ENCODE data around the gene TBC1D8.

The TBC1D8 gene

DNA sequence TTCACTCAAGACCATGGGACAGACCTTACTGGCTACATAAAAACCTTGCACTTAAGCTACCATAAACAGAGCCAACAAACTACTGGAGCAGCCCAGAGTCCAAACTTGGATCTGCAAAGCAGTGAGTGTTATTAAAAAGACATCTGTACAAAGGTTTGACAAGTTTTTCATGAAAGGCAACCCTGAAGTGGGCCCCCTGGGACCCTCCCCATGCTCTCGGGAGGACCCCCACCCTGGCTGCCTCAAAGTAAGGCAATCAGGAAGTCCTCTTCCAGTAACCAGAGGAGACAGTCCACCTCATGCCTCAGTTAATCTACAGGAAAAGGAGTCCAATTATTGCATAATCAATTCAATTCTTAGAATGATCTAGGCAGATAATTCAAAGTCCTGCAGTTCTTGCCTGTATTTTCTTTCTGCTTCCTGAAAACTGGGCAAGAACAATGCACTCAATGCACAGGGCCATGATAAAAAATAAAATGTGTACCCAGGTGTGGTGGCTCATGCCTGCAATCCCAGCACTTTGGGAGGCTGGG is 69.7 kb downstream of the TBC1D8 start:
- H3K4me1 ChIP-seq (ENCODE audit: insufficient read depth, poor library complexity, severe bottlenecking) = no peaks in the 10 kb centered on the region
- ATAC-seq (ENCODE audit: low read depth) = no peak
- H3K36me3 ChIP-seq (ENCODE audit: low read depth) = peaks cover 11% of the 10 kb centered on the region; the same call in 1 of the 2 replicates
- H3K27ac ChIP-seq (ENCODE audit: poor library complexity, severe bottlenecking) = no peak overlapping the region
- H3K9me3 ChIP-seq (ENCODE audit: severe bottlenecking) = no peaks in the 10 kb centered on the region
- no peak overlapping the region for H3K4me3 ChIP-seq (ENCODE audit: severe bottlenecking)
- no peak for DNase-seq (ENCODE audit: low spot score)
- no peaks in the 10 kb centered on the region for H3K27me3 ChIP-seq (ENCODE audit: insufficient read depth, poor library complexity, severe bottlenecking)
- TF ChIP-seq, protein P1, sequence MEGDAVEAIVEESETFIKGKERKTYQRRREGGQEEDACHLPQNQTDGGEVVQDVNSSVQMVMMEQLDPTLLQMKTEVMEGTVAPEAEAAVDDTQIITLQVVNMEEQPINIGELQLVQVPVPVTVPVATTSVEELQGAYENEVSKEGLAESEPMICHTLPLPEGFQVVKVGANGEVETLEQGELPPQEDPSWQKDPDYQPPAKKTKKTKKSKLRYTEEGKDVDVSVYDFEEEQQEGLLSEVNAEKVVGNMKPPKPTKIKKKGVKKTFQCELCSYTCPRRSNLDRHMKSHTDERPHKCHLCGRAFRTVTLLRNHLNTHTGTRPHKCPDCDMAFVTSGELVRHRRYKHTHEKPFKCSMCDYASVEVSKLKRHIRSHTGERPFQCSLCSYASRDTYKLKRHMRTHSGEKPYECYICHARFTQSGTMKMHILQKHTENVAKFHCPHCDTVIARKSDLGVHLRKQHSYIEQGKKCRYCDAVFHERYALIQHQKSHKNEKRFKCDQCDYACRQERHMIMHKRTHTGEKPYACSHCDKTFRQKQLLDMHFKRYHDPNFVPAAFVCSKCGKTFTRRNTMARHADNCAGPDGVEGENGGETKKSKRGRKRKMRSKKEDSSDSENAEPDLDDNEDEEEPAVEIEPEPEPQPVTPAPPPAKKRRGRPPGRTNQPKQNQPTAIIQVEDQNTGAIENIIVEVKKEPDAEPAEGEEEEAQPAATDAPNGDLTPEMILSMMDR (IDR thresholded peaks at IDR 0.05; ENCODE audit: poor library complexity, severe bottlenecking) = no peak

DNA sequence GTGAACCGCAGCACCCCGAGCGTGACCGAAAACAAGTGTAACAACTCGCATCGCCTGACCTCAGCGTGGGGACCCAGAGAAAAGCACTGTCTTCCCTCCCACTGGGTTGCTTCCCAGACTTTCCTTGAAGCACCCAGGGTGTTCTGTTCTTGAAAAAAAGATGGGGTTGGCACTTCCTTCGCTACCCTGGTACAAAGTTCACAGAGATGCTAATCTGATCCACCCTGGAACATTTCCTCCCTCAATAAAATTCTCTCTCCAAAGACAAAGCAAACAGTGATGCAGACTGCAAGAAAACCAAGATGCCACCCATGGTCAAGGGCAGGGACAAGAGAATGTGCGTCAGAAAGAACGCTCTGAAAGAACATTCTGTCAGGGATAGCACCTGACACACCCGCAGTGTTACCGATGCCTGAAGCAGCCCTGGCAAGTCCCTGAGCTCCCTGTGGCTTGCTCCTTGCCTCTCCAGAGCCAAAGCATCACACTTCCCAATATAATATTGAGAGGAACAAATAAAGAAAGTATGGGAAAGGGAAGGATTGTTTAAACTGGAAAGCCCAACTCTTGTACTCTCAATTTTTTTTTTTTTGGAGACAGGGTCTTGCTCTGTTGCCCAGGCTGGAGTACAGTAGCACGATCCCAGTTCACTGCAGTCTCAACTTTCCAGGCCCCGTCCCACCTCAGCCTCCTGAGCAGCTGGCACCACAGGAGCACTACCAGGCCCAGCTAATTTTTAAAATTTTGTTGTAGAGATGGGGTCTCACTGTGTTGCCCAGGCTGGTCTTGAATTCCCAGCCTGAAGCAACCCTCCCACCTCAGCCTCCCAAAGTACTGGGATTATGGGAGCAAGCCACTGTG is 70.7 kb downstream of the TBC1D8 start:
- no peak overlapping the region for H3K4me3 ChIP-seq (ENCODE audit: severe bottlenecking)
- H3K4me1 ChIP-seq (ENCODE audit: insufficient read depth, poor library complexity, severe bottlenecking) = no peaks in the 10 kb centered on the region
- no peak overlapping the region for H3K27ac ChIP-seq (ENCODE audit: poor library complexity, severe bottlenecking)
- TF ChIP-seq, protein P1 (IDR thresholded peaks at IDR 0.05; ENCODE audit: poor library complexity, severe bottlenecking) = no peak
- H3K9me3 ChIP-seq (ENCODE audit: severe bottlenecking) = no peaks in the 10 kb centered on the region
- ATAC-seq (ENCODE audit: low read depth) = no peak; the same call in 2 of the 3 replicates
- DNase-seq (ENCODE audit: low spot score) = no peak
- peaks cover 8% of the 10 kb centered on the region; the same call in 1 of the 2 replicates for H3K36me3 ChIP-seq (ENCODE audit: low read depth)
- no peaks in the 10 kb centered on the region for H3K27me3 ChIP-seq (ENCODE audit: insufficient read depth, poor library complexity, severe bottlenecking)

DNA sequence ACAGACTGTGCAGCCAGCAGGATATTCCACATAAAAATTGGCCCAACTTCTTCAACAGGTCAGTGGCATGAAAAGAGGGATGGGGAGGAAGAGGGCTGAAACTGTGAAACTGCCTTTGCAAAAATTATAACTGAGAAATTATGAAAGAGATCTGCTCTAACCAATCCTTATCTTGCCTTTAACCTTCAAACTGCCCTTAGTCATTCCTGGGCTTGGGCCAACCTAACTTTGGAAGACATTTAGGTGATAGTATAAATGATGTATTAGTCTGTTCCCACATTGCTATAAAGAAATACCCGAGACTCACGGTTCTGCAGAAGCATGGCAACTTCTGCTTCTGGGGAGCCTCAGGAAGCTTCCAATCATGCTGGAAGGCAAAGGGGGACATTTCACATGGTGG is 74.6 kb downstream of the TBC1D8 start:
- DNase-seq (ENCODE audit: low spot score) (no peak), ATAC-seq (ENCODE audit: low read depth) (0 out of 3 replicates have a peak, but pooled peaks have one; percentile 31)
- Histone ChIP-seq H3K27ac (ENCODE audit: poor library complexity, severe bottlenecking) (no peak overlapping the region), H3K9me3 (ENCODE audit: severe bottlenecking) (peaks cover 5% of the 10 kb centered on the region), H3K36me3 (ENCODE audit: low read depth) (peaks cover 8% of the 10 kb centered on the region; the same call in 1 of the 2 replicates), H3K4me1 (ENCODE audit: insufficient read depth, poor library complexity, severe bottlenecking) (no peaks in the 10 kb centered on the region), H3K4me3 (ENCODE audit: severe bottlenecking) (no peak overlapping the region), H3K27me3 (ENCODE audit: insufficient read depth, poor library complexity, severe bottlenecking) (no peaks in the 10 kb centered on the region)
- TF ChIP-seq, protein P1 (IDR thresholded peaks at IDR 0.05; ENCODE audit: poor library complexity, severe bottlenecking) = no peak

DNA sequence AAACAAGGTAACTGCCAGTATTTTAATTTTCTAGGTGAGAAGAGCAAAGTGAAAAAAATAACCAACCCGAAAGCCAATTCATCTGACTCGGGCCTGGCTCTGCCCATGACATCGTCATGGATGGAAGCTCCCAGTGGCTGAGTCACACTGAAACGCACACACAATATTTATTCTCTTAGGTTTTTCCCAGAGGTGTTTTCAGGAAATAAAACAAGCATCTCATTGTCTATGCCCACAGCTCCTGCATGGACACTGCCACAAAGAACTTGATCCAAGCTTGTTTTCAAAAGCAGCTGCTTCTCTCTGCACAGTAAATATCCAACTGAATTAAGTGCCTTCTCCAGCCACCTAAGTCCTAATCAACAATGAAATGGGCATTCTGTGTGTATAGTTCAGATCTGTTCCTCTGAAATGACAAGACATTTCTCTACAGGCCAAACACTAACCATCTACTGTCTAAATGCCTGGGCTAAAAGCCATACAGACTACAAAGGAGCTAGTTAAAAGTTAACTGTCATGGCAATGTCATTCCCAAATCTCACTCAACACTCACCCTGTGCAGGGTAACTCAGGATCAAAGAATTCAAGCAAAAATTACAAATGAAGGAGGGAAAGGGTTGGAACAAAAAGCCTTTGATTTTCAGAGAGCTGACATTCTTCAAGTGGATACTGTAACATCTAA is 86.2 kb downstream of the TBC1D8 start:
- TF ChIP-seq, protein P1 (IDR thresholded peaks at IDR 0.05; ENCODE audit: poor library complexity, severe bottlenecking) = no peak
- no peak overlapping the region for H3K4me3 ChIP-seq (ENCODE audit: severe bottlenecking)
- H3K4me1 ChIP-seq (ENCODE audit: insufficient read depth, poor library complexity, severe bottlenecking) = peaks cover 26% of the 10 kb centered on the region
- DNase-seq (ENCODE audit: low spot score) = no peak
- H3K36me3 ChIP-seq (ENCODE audit: low read depth) = no peaks in the 10 kb centered on the region
- H3K9me3 ChIP-seq (ENCODE audit: severe bottlenecking) = no peaks in the 10 kb centered on the region
- peak; percentile 90 for ATAC-seq (ENCODE audit: low read depth)
- H3K27ac ChIP-seq (ENCODE audit: poor library complexity, severe bottlenecking) = peak overlapping the region; percentile 38
- H3K27me3 ChIP-seq (ENCODE audit: insufficient read depth, poor library complexity, severe bottlenecking) = no peaks in the 10 kb centered on the region

All from RWPE2 (cell line).